ENCODE results near the gene PHC3. TPM values are rescaled to one million over a fixed set of nuclear protein-coding genes. Genes with fewer than 3 reads are reported as not detected.

Gene PHC3
- total and polyA plus RNA-seq, 2 of the 13 experiments (the other 11 are each of a cell fraction or from before 2014, with no cell fraction given) = 24.1 to 49.0 TPM

GRCh38 chr3:170055209-170055608 is 126.3 kb downstream of the PHC3 start:
- no peak overlapping the region for H2AFZ ChIP-seq (ENCODE audit: low read length)
- no peak overlapping the region for H3K27ac ChIP-seq (ENCODE audit: extremely low read length, insufficient read depth, low read length)
- CTCF ChIA-PET (ENCODE audit: low intra/inter-chr PET ratio, low total read pairs) = interaction anchor here (1.6 kb wide), 1 partner anchor 192 kb away, joined by 6 read pairs; no protein-coding TSS in a partner anchor
- H3K79me2 ChIP-seq (ENCODE audit: insufficient read depth, low read length) = no peaks in the 10 kb centered on the region
- H3K9ac ChIP-seq (ENCODE audit: insufficient read depth, low read depth, low read length) = no peak overlapping the region
- H3K4me2 ChIP-seq (ENCODE audit: low read depth, low read length) = no peak overlapping the region
- in situ Hi-C loops (cut with HindIII; ENCODE audit: extremely low pct_ligation_motif_present, low pct_unique_long_range_greater_than_20kb) = no loop called here
- no peaks in the 10 kb centered on the region for H3K27me3 ChIP-seq (ENCODE audit: control insufficient read depth in 1 of 2, insufficient read depth in 2 of 2, low read length in 2 of 2)
- ATAC-seq (no peak), FAIRE-seq (no peak), DNase-seq (ENCODE audit: low spot score) (no peak)
- 0 out of 2 replicates have a peak, but pooled peaks cover 2% of the 10 kb centered on the region for H4K20me1 ChIP-seq (ENCODE audit: insufficient read depth, low read length)
- H3K9me3 ChIP-seq (ENCODE audit: low read length) = no peaks in the 10 kb centered on the region
- WGBS (ENCODE audit: low lambda C conversion rate) = 81% methylated on average over 5 of the region's 5 CpGs
- H3K4me1 ChIP-seq (ENCODE audit: insufficient read depth, low read length) = no peaks in the 10 kb centered on the region
- no peaks in the 10 kb centered on the region for H3K36me3 ChIP-seq (replicated peaks in 1 of 2; ENCODE audit: control insufficient read depth in 1 of 2, insufficient read depth in 2 of 2, low read length in 2 of 2)
- no peak overlapping the region for H3K4me3 ChIP-seq (replicated peaks in 1 of 3; ENCODE audit: insufficient read depth in 1 of 3, low read depth in 2 of 3, low read length in 3 of 3)
- BruUV-seq (replicated peaks) = no TSS peak
- POLR2A ChIA-PET = no interaction called here
- intact Hi-C loops (cut with micrococcal nuclease; ENCODE audit: unreplicated experiment) = no loop called here
- TF ChIP-seq HHEX (CRISPR knock-in tag; IDR thresholded peaks at IDR 0.05) = no peak
- no peak for TF ChIP-seq RBM22 (optimal IDR thresholded peaks at IDR 0.05; ENCODE audit: low read length)
- TF ChIP-seq PAXIP1 (CRISPR knock-in tag; conservative IDR thresholded peaks at IDR 0.05) = no peak
- TF ChIP-seq TSC22D2 (CRISPR knock-in tag; IDR thresholded peaks at IDR 0.05; ENCODE audit: borderline replicate concordance) = no peak
- no peak for TF ChIP-seq ZBTB7B (CRISPR knock-in tag; IDR thresholded peaks at IDR 0.05)
- no peak for TF ChIP-seq ZNF883 (CRISPR knock-in tag; IDR thresholded peaks at IDR 0.05; ENCODE audit: not compliant biosample characterization)
- TF ChIP-seq SKIL (CRISPR knock-in tag; IDR thresholded peaks at IDR 0.05; ENCODE audit: borderline replicate concordance) = no peak
- TF ChIP-seq ZIK1 (CRISPR knock-in tag; IDR thresholded peaks at IDR 0.05; ENCODE audit: borderline replicate concordance, low read depth) = no peak
- no peak for TF ChIP-seq ZNF607 (CRISPR knock-in tag; IDR thresholded peaks at IDR 0.05; ENCODE audit: borderline replicate concordance)
- TF ChIP-seq HNF1B (CRISPR knock-in tag; IDR thresholded peaks at IDR 0.05) = no peak
- no peak for TF ChIP-seq ZNF773 (CRISPR knock-in tag; IDR thresholded peaks at IDR 0.05; ENCODE audit: borderline replicate concordance)
- no peak for TF ChIP-seq BCL3 (CRISPR knock-in tag; IDR thresholded peaks at IDR 0.05)
- TF ChIP-seq ARID2 (CRISPR knock-in tag; IDR thresholded peaks at IDR 0.05; ENCODE audit: borderline replicate concordance) = no peak
